Stimulated activated CD8-positive, alpha-beta memory T cell treated with anti-CD3 and anti-CD28 coated beads, Interleukin-4, amount 100 ng/mL, for 48 hours (primary cell): ENCODE measurements around the gene NR1D2.
"Not testable (repeated sequence)": the region's sequence is repeated elsewhere in the genome, so short reads cannot be mapped to it uniquely, and the experiment has no call there.

ENCODE experiments used
- DNase-seq: peaks from one replicate; pipeline ENCODE4 v3.0.0-alpha.2; 2020

The NR1D2 gene

DNA sequence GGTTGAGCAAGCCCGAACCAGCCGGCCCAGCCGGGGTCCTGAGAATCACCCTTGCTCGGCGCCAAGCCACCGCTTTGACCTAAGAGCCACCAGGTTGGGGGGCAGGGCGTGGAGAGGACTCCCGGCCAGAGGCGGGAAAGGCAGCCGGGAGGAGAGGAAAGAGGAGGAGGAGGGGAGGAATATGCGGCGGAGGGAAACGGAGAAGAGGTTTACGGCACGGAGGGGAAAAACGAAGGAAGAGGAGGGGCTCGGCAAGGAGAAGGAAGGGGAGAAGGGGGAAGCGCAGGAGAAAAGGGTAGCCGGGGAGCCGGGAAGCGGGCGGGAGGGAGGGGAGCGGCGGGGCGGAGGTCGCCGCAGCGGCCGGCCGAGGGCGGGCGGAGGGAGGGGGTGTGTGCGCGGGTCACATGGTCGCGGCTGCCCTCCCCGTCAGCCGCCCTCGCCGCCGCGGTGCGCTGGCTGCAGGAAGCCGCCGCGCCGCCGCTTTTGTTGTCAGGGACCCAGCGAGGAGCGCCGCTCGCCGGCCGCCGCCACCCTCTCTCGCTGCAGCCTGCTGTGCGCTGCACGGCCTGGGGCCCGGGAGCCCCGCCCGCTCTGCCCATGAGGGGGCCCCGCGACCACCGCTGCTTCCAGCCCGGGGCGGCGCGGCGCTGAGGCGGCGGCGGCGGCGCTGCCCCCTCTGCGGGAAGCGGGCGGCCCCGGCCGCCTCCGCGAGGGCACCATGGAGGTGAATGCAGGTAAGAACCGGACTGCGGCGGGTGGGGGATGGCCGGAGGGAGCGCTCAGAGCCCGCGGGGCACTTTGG lies at the start of gene NR1D2:
Gene NR1D2 (plus strand): TSS at position 426 of the 802 bp plus-strand sequence. CDS start 293 bp downstream, at position 719.
- DNase-seq: peak; percentile 81

- no peak for DNase-seq
Measured at GRCh38 chr3:23900744-23901143, 44.3 kb upstream of the NR1D2 start.

GRCh38 chr3:23904545-23904944 lies 40.5 kb upstream of the NR1D2 start:
- DNase-seq: no peak

DNA sequence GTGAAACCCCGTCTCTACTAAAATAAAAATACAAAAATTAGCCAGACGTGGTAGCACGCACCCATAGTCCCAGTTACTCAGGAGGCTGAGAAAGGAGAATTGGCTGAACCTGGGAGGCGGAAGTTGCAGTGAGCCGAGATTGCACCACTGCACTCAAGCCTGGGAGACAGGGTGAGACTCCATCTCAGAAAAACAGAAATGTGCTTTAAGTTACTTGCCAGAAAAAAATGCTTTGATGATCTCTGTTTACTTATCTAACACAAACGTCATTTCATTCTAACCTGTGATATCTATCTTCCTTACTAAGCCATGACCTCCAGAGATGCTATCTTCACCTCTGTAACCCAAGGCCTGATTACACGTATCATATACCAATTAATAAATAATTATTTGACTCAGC lies 35.7 kb upstream of the NR1D2 start:
- no peak for DNase-seq

- DNase-seq: no peak
Measured at GRCh38 chr3:23911397-23911796, 33.7 kb upstream of the NR1D2 start.

DNA sequence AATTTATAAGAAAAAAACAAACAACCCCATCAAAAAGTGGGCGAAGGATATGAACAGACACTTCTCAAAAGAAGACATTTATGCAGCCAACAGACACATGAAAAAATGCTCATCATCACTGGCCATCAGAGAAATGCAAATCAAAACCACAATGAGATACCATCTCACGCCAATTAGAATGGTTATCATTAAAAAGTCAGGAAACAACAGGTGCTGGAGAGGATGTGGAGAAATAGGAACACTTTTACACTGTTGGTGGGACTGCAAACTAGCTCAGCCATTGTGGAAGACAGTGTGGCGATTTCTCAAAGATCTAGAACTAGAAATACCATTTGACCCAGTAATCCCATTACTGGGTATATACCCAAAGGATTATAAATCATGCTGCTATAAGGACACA lies 32.8 kb upstream of the NR1D2 start:
- DNase-seq: not testable (repeated sequence)

DNA sequence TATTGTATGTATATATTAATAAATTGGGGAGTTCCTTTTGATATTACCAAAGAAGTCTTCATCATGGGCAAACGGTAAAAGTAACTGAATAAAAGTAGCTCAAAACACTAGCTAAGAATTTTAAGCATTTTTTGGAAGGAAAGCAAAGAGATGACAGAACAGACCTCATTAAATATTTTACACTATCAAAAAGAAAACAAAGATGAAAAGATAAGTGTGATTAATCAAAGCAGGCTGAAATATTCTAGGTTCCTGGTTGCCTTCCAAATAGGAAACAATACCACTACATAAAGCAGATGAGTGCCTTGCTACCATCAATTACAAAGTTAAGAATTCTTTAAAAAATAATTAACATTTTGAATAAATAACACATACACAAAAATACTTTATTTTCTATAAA lies 31.9 kb upstream of the NR1D2 start:
- no peak for DNase-seq

GRCh38 chr3:23913873-23914743 lies 31.0 kb upstream of the NR1D2 start:
- no peak for DNase-seq

DNA sequence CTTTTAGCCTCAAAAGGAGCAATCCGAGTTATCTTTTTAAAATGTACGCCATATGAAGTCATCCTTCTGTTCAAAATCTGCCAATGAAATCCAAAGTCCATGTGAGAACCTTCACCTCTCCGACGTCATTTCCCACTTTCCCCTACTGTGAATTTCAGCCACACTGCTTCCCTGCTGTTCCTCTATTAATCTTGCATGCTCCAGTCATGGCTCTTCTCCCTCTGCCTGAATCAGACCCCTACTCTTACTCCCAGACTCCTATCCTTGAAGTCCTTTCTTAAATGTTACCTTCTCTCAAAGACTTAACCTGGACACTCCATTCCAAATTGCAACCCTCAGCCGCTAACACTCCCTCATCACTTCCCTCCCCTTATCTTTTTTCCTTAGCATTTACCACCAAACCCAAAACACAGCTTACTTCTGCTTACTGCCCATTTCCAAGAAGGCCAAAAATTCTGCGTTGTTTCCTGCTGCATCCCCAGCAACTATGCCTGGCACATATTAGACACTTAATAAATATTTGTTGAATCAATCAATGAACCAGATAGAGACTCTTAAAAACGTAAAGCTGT lies 29.5 kb upstream of the NR1D2 start:
- no peak for DNase-seq

GRCh38 chr3:23916152-23916885 lies 28.8 kb upstream of the NR1D2 start:
- DNase-seq: no peak

DNA sequence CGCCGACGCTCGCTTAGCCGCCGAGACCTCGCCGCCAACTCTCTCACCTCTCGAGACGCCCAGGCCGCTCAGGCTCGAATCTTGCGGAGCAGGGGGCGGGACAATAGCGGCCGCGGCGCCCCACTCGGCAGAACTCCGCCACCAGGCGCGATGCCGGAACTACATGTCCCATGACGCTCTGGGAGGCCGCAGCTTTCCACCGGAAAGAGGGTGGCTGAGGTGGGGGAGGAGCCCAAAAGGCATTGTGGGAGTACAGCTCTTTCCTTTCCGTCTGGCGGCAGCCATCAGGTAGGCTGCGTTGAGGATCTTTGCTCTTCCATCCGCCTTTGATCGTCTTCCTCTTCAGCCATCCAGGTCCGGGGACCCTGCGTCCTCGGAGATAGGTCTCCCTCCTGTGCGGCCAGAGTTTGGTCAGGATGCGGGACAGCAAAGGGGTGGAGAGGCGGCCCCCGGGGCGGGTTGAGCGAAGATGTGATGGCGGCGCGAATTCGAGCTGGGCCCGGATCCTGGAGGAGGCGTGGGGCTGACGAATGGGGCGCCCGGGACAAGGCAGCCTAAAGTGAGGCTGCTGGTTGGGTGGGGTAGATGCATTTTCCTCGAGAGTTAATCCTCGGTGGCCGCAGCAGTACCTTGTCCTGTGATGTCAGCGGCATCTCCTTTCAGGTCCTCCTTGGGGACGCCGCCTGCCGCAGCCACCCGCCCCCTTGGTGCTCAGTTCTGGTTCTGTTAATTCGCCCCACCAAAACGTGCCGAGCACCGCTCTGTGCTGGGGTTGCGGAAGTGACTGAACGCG lies 28.0 kb upstream of the NR1D2 start, which contains the start of the genes NKIRAS1 and RPL15:
Gene NKIRAS1 (minus strand): TSS at position 105 of the 793 bp plus-strand sequence. CDS start 6,086 bp downstream, outside the sequence.
Gene RPL15 (plus strand): TSS at position 247 of the 793 bp plus-strand sequence. CDS start 728 bp downstream, outside the sequence.
- peak; percentile 97 for DNase-seq

- DNase-seq: not testable (repeated sequence)
Measured at GRCh38 chr3:23917679-23918303, 27.3 kb upstream of the NR1D2 start.

DNA sequence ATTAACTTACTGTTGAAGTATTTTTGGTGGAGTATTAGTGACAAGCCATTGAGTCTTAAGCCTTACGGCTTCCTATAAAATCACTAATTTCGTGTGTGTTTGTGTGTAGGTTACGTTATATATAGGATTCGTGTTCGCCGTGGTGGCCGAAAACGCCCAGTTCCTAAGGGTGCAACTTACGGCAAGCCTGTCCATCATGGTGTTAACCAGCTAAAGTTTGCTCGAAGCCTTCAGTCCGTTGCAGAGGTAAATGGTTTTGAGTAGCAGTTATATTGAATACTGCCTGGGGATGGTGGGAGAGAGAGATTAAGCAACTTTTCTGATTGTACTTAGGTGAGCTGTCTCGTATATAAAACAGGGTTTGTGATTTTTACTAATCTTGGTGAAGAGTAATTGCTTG lies 26.8 kb upstream of the NR1D2 start:
- DNase-seq: not testable (repeated sequence)

DNA sequence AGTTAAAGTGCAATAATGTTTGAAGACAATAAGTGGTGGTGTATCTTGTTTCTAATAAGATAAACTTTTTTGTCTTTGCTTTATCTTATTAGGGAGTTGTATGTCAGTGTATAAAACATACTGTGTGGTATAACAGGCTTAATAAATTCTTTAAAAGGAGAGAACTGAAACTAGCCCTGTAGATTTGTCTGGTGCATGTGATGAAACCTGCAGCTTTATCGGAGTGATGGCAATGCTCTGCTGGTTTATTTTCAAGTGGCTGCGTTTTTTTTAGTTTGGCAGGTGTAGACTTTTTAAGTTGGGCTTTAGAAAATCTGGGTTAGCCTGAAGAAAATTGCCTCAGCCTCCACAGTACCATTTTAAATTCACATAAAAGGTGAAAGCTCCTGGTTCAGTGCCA lies 25.5 kb upstream of the NR1D2 start:
- no peak for DNase-seq

DNA sequence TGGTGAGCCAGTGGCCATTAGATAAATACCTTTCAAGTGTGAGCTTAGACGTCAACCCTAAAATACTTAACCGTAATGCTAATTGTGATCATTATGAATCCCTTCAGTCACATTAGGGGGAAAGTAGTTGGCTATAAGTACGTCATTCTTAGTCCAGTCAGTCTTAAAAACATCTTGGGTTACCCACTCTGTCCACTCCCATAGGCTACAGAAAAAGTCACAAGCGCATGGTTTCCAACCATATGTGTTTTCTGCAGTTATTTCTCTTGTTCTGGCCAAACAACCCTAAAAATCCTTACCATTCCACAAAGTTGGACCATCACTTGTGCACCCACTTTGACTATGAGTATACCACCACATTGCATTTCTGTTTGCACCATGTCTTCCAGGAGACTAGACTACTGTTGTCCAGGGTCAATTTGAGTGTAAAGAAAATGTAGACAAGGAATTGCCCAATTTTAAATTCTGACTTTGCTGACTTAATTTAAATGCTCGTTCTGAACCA lies 24.9 kb upstream of the NR1D2 start:
- no peak for DNase-seq

DNA sequence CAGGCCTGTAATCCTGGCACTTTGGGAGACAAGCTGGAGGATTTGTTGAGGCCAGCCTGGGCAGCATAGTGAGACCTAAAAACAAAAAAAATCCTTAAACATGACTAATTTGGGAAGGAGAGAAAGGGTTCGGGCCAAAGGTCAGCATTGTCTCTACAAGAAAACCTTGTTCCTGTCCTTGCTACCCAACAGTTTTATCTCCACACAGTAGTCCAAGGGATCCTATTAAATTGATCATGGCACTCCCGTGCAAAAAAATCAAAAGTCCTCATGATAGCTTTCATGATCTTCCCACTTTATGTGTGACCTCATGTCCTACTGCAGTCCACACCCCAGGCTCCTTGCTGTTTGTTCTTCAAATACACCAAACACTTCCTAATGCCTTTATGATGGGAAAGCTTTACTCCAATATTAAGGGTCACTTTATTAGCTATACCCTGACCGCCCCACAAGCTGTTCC lies 24.0 kb upstream of the NR1D2 start:
- DNase-seq: no peak

GRCh38 chr3:23923786-23924185 lies 21.3 kb upstream of the NR1D2 start:
- DNase-seq: no peak

- DNase-seq: no peak
Measured at GRCh38 chr3:23926246-23926645, 18.8 kb upstream of the NR1D2 start.

- no peak for DNase-seq
Measured at GRCh38 chr3:23926736-23927135, 18.4 kb upstream of the NR1D2 start.

GRCh38 chr3:23928524-23928923 lies 16.6 kb upstream of the NR1D2 start:
- no peak for DNase-seq

GRCh38 chr3:23931597-23931996 lies 13.5 kb upstream of the NR1D2 start:
- no peak for DNase-seq
